Tibial nerve (tissue), 4 donors: ENCODE measurements around the gene MED19. TPM values are rescaled to one million over a fixed set of nuclear protein-coding genes. Genes with fewer than 3 reads are reported as not detected.
"Not testable (repeated sequence)": the region's sequence is repeated elsewhere in the genome, so short reads cannot be mapped to it uniquely, and the experiment has no call there.

Source experiments
- DNase-seq, 2 donors: peaks; one replicate each; pipeline ENCODE4 v3.0.0-alpha.2; 2019; ENCODE audit warnings: low spot score in 2 of 2
- H3K27ac ChIP-seq, 4 donors: fragments of 200-600 bp; sonication (generic) in 3 of 4; one replicate each; pipeline ENCODE4 v1.5.1; 2017 to 2019; ENCODE audit warnings: mild to moderate bottlenecking in 1 of 4
- H3K27me3 ChIP-seq, 2 donors: fragments of 200-600 bp; sonication (generic) in 1 of 2; one replicate each; pipeline versions ENCODE4 v1.5.1 to v1.6.0; 2017 to 2019
- H3K36me3 ChIP-seq, 3 donors: fragments of 200-600 bp; sonication (generic); one replicate each; pipeline ENCODE4 v1.5.1; 2018 to 2019
- H3K4me1 ChIP-seq, 4 donors: fragments of 200-600 bp; sonication (generic) in 3 of 4; one replicate each; pipeline ENCODE4 v1.5.1; 2017 to 2019
- H3K4me3 ChIP-seq, 4 donors: fragments of 200-600 bp; sonication (generic) in 3 of 4; one replicate each; pipeline ENCODE4 v1.5.1; 2017 to 2019; ENCODE audit warnings: mild to moderate bottlenecking in 1 of 4, moderate library complexity in 1 of 4
- H3K9me3 ChIP-seq, 4 donors: fragments of 200-600 bp; sonication (generic) in 3 of 4; one replicate each; pipeline ENCODE4 v1.5.1; 2017 to 2019
- EP300 ChIP-seq, 2 donors: sonication (generic); formaldehyde crosslinking; IDR thresholded peaks; one replicate each; pipeline ENCODE4 v1.6.1; 2017; ENCODE audit warnings: antibody characterized with exemption in 2 of 2, mild to moderate bottlenecking in 1 of 2
- POLR2A ChIP-seq, 2 donors: fragments of 450-650 bp; IDR thresholded peaks; one replicate each; pipeline ENCODE4 v1.6.1; 2017; ENCODE audit warnings: antibody characterized with exemption in 2 of 2, mild to moderate bottlenecking in 2 of 2, moderate library complexity in 2 of 2
- WGBS, 2 donors: methylation state at CpG; one replicate each; pipeline ENCODE4 v1.1.5; 2018; 5-methylcytosine and 5-hydroxymethylcytosine counted together
- total RNA-seq, 4 donors: library from RNA; depleted of rRNA; stranded (reverse); fragments of >200 nt; gene quantifications; one replicate each; pipeline ENCODE4 v1.1.0, GENCODE V29; 2016
- TF ChIP-seq, protein P1 (sequence below), 5 experiments: fragments of 200-600 bp in 3 of 5; fragments of 450-650 bp in 2 of 5; sonication (generic) in 3 of 5; IDR thresholded peaks; one replicate each; pipeline ENCODE4 v1.5.1; 2016 to 2019; ENCODE audit warnings: antibody characterized with exemption in 5 of 5, mild to moderate bottlenecking in 3 of 5, moderate library complexity in 2 of 5

MED19 gene
- total RNA-seq, 4 donors from 2014 or later: 11.9 to 17.3 (median 15.4) TPM

DNA sequence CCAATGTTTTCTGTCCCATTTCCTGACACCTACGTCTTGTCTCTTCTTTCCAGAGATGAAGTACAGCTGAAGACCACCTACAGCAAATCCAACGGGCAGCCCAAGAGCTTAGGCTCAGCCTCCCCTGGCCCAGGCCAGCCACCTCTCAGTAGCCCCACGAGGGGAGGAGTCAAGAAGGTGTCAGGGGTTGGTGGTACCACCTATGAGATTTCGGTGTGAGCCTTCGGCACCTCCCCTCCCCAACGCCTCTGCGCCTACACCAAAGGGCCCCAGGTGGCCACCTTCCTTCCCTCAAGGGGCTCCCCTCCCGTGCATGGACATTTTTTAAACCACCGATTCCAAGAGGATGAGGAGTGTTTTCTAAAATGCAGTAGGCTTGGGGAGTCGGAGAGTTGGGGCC lies 12.2 kb downstream of the MED19 start:
- Histone ChIP-seq H3K4me3 (no peak overlapping the region), H3K4me1 (peaks cover 0 to 3% (median 0%) of the 10 kb centered on the region in 4 donors), H3K27ac (no peak overlapping the region), H3K27me3 (no peaks in the 10 kb centered on the region), H3K36me3 (peaks cover 7 to 94% (median 43%) of the 10 kb centered on the region in 3 donors), H3K9me3 (no peaks in the 10 kb centered on the region)
- TF ChIP-seq, protein P1, sequence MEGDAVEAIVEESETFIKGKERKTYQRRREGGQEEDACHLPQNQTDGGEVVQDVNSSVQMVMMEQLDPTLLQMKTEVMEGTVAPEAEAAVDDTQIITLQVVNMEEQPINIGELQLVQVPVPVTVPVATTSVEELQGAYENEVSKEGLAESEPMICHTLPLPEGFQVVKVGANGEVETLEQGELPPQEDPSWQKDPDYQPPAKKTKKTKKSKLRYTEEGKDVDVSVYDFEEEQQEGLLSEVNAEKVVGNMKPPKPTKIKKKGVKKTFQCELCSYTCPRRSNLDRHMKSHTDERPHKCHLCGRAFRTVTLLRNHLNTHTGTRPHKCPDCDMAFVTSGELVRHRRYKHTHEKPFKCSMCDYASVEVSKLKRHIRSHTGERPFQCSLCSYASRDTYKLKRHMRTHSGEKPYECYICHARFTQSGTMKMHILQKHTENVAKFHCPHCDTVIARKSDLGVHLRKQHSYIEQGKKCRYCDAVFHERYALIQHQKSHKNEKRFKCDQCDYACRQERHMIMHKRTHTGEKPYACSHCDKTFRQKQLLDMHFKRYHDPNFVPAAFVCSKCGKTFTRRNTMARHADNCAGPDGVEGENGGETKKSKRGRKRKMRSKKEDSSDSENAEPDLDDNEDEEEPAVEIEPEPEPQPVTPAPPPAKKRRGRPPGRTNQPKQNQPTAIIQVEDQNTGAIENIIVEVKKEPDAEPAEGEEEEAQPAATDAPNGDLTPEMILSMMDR (IDR thresholded peaks at IDR 0.05): no peak
- TF ChIP-seq EP300 (IDR thresholded peaks at IDR 0.05) (no peak), POLR2A (IDR thresholded peaks at IDR 0.05) (no peak)
- no peak for DNase-seq
- 82 to 83% methylated on average over 10 of the region's 10 CpGs for WGBS, 2 donors

DNA sequence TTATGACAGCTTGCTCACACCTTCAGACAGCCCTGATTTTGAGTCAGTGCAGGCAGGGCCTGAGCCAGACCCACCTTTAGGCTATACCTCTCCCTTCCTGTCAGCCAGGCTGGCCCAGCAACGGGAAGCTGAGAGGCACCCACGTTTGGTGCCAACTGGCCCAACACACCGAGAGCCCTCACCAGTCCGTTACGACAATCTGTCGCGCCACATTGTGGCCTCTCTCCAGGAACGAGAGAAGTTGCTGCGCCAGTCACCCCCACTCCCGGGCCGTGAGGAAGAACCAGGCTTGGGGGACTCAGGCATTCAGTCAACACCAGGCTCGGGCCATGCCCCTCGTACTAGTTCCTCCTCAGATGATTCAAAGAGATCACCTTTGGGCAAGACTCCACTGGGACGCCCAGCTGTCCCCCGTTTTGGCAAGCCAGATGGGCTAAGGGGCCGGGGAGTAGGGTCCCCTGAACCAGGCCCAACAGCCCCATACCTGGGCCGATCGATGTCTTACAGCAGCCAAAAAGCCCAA lies 13.1 kb downstream of the MED19 start:
- H3K36me3 ChIP-seq: peaks cover 7 to 94% (median 45%) of the 10 kb centered on the region in 3 donors
- no peak overlapping the region for H3K4me3 ChIP-seq

DNA sequence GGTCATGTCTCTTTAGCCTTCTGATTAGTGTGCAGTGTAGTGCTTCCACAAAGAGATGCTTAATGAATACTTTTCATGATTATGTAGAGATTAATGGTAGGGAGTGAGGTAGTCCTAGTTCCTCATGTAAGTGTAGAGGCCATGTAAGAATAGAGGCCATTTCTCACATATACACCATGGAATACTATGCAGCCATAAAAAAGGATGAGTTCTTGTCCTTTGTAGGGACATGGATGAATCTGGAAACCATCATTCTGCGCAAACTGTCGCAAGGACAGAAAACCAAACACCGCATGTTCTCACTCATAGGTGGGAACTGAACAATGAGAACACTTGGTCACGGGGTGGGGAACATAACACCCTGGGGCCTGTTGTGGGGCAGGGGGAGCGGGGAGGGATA lies 21.5 kb downstream of the MED19 start:
- not testable (repeated sequence) for H3K27ac ChIP-seq, H3K9me3 ChIP-seq, H3K4me3 ChIP-seq, H3K27me3 ChIP-seq, H3K4me1 ChIP-seq, DNase-seq
- 96 to 97% methylated on average over 5 of the region's 5 CpGs for WGBS, 2 donors
- H3K36me3 ChIP-seq: peaks cover 0 to 99% (median 48%) of the 10 kb centered on the region in 3 donors

More for the DNA sequence above, 13.1 kb downstream of the MED19 start:
- no peak for DNase-seq
- Histone ChIP-seq H3K27me3 (no peaks in the 10 kb centered on the region), H3K9me3 (no peaks in the 10 kb centered on the region), H3K27ac (no peak overlapping the region), H3K4me1 (peaks cover 0 to 3% (median 0%) of the 10 kb centered on the region in 4 donors)
- TF ChIP-seq, protein P1 (IDR thresholded peaks at IDR 0.05): no peak
- TF ChIP-seq EP300 (IDR thresholded peaks at IDR 0.05): no peak
- TF ChIP-seq POLR2A (IDR thresholded peaks at IDR 0.05): no peak
- 91% methylated on average over 9 to 18 of the region's 18 CpGs for WGBS, 2 donors

GRCh38 chr11:57681168-57681567 lies 30.8 kb downstream of the MED19 start:
- Histone ChIP-seq H3K4me1 (peaks cover 0 to 37% (median 6%) of the 10 kb centered on the region in 4 donors), H3K36me3 (peaks cover 0 to 66% (median 0%) of the 10 kb centered on the region in 3 donors), H3K27me3 (no peaks in the 10 kb centered on the region), H3K4me3 (no peak overlapping the region), H3K27ac (no peak overlapping the region), H3K9me3 (no peaks in the 10 kb centered on the region)
- TF ChIP-seq POLR2A (IDR thresholded peaks at IDR 0.05) (no peak), EP300 (IDR thresholded peaks at IDR 0.05) (no peak)
- TF ChIP-seq, protein P1 (IDR thresholded peaks at IDR 0.05): no peak
- 68 to 92% methylated on average over 1 of the region's 1 CpG for WGBS, 2 donors
- DNase-seq: no peak

- Histone ChIP-seq H3K36me3 (peaks cover 0 to 66% (median 0%) of the 10 kb centered on the region in 3 donors), H3K27me3 (no peaks in the 10 kb centered on the region), H3K27ac (no peak overlapping the region), H3K4me3 (no peak overlapping the region), H3K4me1 (peaks cover 0 to 44% (median 7%) of the 10 kb centered on the region in 4 donors), H3K9me3 (no peaks in the 10 kb centered on the region)
- no peak for TF ChIP-seq EP300 (IDR thresholded peaks at IDR 0.05)
- no peak for TF ChIP-seq POLR2A (IDR thresholded peaks at IDR 0.05)
- TF ChIP-seq, protein P1 (IDR thresholded peaks at IDR 0.05): no peak
- WGBS, 2 donors: 83 to 96% methylated on average over 2 of the region's 2 CpGs
- DNase-seq: no peak
Measured at GRCh38 chr11:57680552-57680874, 31.5 kb downstream of the MED19 start.

DNA sequence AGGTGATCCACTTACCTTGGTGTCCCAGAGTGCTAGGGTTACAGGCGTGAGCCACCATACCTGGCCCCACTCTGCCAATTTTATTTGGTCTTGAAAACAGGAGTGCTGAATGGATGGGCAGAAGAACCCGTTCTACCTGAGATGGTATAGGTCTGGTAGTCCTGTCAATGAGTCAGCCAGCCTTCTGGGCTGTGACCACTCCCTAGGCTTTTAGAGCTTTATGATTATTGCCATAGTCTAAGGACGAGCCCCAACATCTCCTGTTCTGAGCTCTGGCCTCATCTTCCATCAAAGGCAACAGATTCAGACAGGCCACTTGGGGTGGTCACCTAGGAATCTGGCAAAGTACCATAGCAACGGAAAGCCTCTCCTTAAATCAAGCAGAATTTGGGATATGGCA lies 32.6 kb downstream of the MED19 start:
- WGBS, 2 donors: 83 to 89% methylated on average over 4 of the region's 4 CpGs
- peaks cover 0 to 55% (median 7%) of the 10 kb centered on the region in 4 donors for H3K4me1 ChIP-seq
- no peak overlapping the region for H3K27ac ChIP-seq

More for the DNA sequence above, 32.6 kb downstream of the MED19 start:
- no peak overlapping the region for H3K4me3 ChIP-seq
- H3K27me3 ChIP-seq: no peaks in the 10 kb centered on the region
- H3K9me3 ChIP-seq: no peaks in the 10 kb centered on the region
- H3K36me3 ChIP-seq: peaks cover 0 to 64% (median 0%) of the 10 kb centered on the region in 3 donors
- TF ChIP-seq, protein P1 (IDR thresholded peaks at IDR 0.05): no peak
- TF ChIP-seq POLR2A (IDR thresholded peaks at IDR 0.05): no peak
- no peak for TF ChIP-seq EP300 (IDR thresholded peaks at IDR 0.05)
- DNase-seq: no peak
